Gastroesophageal sphincter (tissue), 3 donors: ENCODE data around the gene PROSER2.

Experiments
- EP300 ChIP-seq: sonication (generic); formaldehyde crosslinking; IDR thresholded peaks from one replicate; pipeline ENCODE4 v1.6.1; 2017; ENCODE audit warnings: antibody characterized with exemption, mild to moderate bottlenecking
- POLR2A ChIP-seq, 2 donors: fragments of 450-650 bp; IDR thresholded peaks; one replicate each; pipeline ENCODE4 v1.6.1; 2017; ENCODE audit warnings: antibody characterized with exemption in 2 of 2, mild to moderate bottlenecking in 2 of 2, moderate library complexity in 1 of 2
- POLR2AphosphoS5 ChIP-seq: sonication (generic); formaldehyde crosslinking; IDR thresholded peaks from one replicate; pipeline ENCODE4 v1.6.1; 2017; ENCODE audit warnings: antibody characterized with exemption
- TF ChIP-seq, protein P1 (sequence below), 4 experiments: fragments of 200-600 bp in 2 of 4; fragments of 450-650 bp in 2 of 4; sonication (generic) in 1 of 4; IDR thresholded peaks; one replicate each; pipeline ENCODE4 v1.5.1; 2017 to 2019; ENCODE audit warnings: antibody characterized with exemption in 4 of 4, mild to moderate bottlenecking in 2 of 4, moderate library complexity in 2 of 4

DNA sequence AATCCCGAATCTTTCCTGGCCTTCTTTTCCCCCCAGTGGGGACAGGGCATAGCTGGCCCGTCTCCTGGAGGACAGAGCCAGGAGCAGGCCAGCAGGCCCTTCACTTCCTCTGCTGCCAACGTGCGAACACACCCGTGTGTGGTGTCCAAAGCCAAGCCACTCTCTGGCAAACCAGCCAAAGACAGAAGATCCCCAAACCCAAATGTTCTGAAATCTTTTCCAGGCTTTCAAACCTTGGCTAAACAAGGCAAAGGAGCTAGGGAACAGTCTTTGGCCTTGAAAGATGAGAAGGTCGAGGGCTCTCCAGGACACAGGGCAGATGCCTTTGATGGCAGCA, 63.0 kb downstream of the PROSER2 start:
- TF ChIP-seq, protein P1, sequence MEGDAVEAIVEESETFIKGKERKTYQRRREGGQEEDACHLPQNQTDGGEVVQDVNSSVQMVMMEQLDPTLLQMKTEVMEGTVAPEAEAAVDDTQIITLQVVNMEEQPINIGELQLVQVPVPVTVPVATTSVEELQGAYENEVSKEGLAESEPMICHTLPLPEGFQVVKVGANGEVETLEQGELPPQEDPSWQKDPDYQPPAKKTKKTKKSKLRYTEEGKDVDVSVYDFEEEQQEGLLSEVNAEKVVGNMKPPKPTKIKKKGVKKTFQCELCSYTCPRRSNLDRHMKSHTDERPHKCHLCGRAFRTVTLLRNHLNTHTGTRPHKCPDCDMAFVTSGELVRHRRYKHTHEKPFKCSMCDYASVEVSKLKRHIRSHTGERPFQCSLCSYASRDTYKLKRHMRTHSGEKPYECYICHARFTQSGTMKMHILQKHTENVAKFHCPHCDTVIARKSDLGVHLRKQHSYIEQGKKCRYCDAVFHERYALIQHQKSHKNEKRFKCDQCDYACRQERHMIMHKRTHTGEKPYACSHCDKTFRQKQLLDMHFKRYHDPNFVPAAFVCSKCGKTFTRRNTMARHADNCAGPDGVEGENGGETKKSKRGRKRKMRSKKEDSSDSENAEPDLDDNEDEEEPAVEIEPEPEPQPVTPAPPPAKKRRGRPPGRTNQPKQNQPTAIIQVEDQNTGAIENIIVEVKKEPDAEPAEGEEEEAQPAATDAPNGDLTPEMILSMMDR (IDR thresholded peaks at IDR 0.05), result no peak
- TF ChIP-seq POLR2A (IDR thresholded peaks at IDR 0.05) (no peak), POLR2AphosphoS5 (no peak), EP300 (no peak)
